ENCODE data around the gene FMN2. TPM values are rescaled to one million over a fixed set of nuclear protein-coding genes. Genes with fewer than 3 reads are reported as not detected.

The FMN2 gene
- total RNA-seq, 2 experiments from 2014 or later: not detected

DNA sequence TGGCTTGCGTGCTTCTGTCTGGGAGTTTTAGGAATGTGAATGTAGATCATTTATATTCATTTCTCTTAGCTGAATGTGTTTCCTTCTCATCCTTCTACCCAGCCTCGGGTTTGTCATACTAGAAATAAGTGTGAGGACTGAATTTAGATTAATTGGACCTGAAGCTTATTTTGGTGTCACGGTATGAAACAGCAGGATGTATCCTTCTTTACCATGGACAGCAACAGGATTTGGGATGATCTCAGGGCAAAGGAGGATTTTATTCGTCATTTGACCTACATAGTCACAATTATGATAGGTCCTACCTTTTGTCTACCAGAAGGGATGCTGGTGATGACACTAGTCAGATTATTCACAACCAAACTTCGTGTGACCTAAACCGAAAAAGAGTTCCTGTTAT is 127.4 kb downstream of the FMN2 start:
- Mint-ChIP-seq H3K4me1 (ENCODE audit: low read depth) (no peaks in the 10 kb centered on the region), H3K9me3 (peaks cover 4% of the 10 kb centered on the region), H3K36me3 (ENCODE audit: low read depth) (no peaks in the 10 kb centered on the region), H3K4me3 (no peak overlapping the region), H3K27me3 (no peaks in the 10 kb centered on the region), H3K27ac (no peak overlapping the region)
- ATAC-seq: no peak
- POLR2A ChIA-PET: no interaction called here
- CTCF ChIA-PET: no interaction called here
- DNase-seq: no peak
- intact Hi-C loops (cut with micrococcal nuclease): no loop called here
- TF ChIP-seq, protein P1, sequence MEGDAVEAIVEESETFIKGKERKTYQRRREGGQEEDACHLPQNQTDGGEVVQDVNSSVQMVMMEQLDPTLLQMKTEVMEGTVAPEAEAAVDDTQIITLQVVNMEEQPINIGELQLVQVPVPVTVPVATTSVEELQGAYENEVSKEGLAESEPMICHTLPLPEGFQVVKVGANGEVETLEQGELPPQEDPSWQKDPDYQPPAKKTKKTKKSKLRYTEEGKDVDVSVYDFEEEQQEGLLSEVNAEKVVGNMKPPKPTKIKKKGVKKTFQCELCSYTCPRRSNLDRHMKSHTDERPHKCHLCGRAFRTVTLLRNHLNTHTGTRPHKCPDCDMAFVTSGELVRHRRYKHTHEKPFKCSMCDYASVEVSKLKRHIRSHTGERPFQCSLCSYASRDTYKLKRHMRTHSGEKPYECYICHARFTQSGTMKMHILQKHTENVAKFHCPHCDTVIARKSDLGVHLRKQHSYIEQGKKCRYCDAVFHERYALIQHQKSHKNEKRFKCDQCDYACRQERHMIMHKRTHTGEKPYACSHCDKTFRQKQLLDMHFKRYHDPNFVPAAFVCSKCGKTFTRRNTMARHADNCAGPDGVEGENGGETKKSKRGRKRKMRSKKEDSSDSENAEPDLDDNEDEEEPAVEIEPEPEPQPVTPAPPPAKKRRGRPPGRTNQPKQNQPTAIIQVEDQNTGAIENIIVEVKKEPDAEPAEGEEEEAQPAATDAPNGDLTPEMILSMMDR (IDR thresholded peaks at IDR 0.05): no peak

- DNase-seq (no peak), ATAC-seq (no peak)
- ChIA-PET CTCF (no interaction called here), POLR2A (no interaction called here)
- Mint-ChIP-seq H3K27me3 (no peaks in the 10 kb centered on the region), H3K36me3 (ENCODE audit: low read depth) (no peaks in the 10 kb centered on the region), H3K27ac (no peak overlapping the region), H3K9me3 (peaks cover 18% of the 10 kb centered on the region), H3K4me3 (no peak overlapping the region), H3K4me1 (ENCODE audit: low read depth) (no peaks in the 10 kb centered on the region)
- intact Hi-C loops (cut with micrococcal nuclease): no loop called here
- TF ChIP-seq, protein P1 (IDR thresholded peaks at IDR 0.05): no peak
These were observed 134.4 kb downstream of the FMN2 start for GRCh38 chr1:240226102-240226501.

DNA sequence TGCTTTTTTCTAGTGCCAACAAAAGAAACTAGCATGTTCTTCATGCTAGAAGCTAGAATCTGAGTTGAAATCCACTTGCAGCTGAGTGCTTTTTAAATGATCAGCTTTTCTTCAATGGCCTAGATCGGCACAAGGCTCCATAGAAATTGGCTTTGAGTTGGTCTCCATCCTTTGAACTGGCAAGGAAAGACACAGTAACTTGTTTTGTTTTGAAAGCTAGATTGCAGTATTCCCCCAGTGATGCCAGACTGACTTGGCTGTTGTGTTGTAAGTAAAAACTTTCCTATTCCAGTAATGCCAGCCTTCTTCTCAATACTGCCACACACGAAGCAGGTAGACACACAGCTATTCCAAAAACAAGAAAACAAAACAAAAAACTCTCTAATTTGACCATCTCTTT is 139.1 kb downstream of the FMN2 start:
- Mint-ChIP-seq H3K27me3 (no peaks in the 10 kb centered on the region), H3K27ac (no peak overlapping the region), H3K9me3 (peaks cover 4% of the 10 kb centered on the region), H3K36me3 (ENCODE audit: low read depth) (no peaks in the 10 kb centered on the region), H3K4me3 (no peak overlapping the region), H3K4me1 (ENCODE audit: low read depth) (no peaks in the 10 kb centered on the region)
- no peak for DNase-seq
- TF ChIP-seq, protein P1 (IDR thresholded peaks at IDR 0.05): no peak
- POLR2A ChIA-PET: no interaction called here
- CTCF ChIA-PET: interaction anchor here (0.8 kb wide), 1 partner anchor 185 kb away, joined by 3 read pairs; no protein-coding TSS in a partner anchor
- intact Hi-C loops (cut with micrococcal nuclease): no loop called here
- no peak for ATAC-seq

GRCh38 chr1:240232530-240232929 is 140.8 kb downstream of the FMN2 start:
- Mint-ChIP-seq H3K9me3 (peaks cover 2% of the 10 kb centered on the region), H3K27ac (no peak overlapping the region), H3K4me1 (ENCODE audit: low read depth) (no peaks in the 10 kb centered on the region), H3K36me3 (ENCODE audit: low read depth) (no peaks in the 10 kb centered on the region), H3K27me3 (no peaks in the 10 kb centered on the region), H3K4me3 (no peak overlapping the region)
- DNase-seq (no peak), ATAC-seq (no peak)
- ChIA-PET CTCF (no interaction called here), POLR2A (no interaction called here)
- TF ChIP-seq, protein P1 (IDR thresholded peaks at IDR 0.05): no peak
- intact Hi-C loops (cut with micrococcal nuclease): no loop called here

DNA sequence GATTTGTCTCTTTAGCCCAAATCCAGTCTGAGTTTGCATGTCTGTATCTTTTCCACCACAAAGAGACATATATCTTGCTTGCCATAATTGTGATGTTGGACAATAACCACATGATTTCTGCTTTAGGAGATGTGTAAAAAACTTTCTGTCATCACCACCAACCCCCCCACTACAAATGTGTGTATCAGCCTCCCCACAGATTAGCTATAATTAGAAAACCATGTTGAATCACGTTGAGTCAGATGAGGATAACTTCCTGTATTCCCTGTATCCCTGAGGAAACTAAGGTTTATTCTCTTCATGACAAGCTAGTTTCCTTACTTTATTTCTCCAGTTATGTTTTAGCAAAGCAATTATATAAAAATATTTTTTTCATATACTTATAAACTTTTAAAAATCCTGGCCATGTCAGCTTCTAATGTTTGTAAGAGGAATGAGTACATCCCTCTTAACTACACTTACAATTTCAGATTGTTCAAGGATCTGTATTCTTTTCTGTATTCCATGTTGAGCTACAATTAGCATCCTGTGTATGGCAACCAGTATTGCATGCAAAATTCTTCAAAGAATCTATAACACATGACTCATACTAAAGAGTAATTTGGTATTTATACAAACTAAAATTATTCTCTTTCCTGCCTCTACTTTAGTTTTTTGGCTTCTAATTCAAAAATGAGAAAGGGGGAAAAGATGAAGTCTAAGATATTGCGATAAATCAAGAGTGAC is 143.0 kb downstream of the FMN2 start:
- Mint-ChIP-seq H3K4me1 (ENCODE audit: low read depth) (no peaks in the 10 kb centered on the region), H3K36me3 (ENCODE audit: low read depth) (no peaks in the 10 kb centered on the region), H3K9me3 (peaks cover 2% of the 10 kb centered on the region), H3K27ac (no peak overlapping the region), H3K4me3 (no peak overlapping the region), H3K27me3 (no peaks in the 10 kb centered on the region)
- ATAC-seq (no peak), DNase-seq (no peak)
- TF ChIP-seq, protein P1 (IDR thresholded peaks at IDR 0.05): no peak
- CTCF ChIA-PET: no interaction called here
- intact Hi-C loops (cut with micrococcal nuclease): no loop called here
- POLR2A ChIA-PET: no interaction called here
